HepG2 (cell line): ENCODE data around the gene FOXRED2. TPM values are rescaled to one million over a fixed set of nuclear protein-coding genes. Genes with fewer than 3 reads are reported as not detected.

Experiments
- ATRX ChIP-seq: sonication (generic); formaldehyde crosslinking; IDR thresholded peaks from 2 replicates; pipeline ENCODE4 v1.4.0; 2020; ENCODE audit warnings: missing genetic modification reagents, borderline replicate concordance
- CAMTA2 ChIP-seq: sonication (generic); formaldehyde crosslinking; IDR thresholded peaks from 2 replicates; pipeline ENCODE4 v1.4.0; 2020; ENCODE audit warnings: mild to moderate bottlenecking, missing genetic modification reagents, borderline replicate concordance
- FOXJ3 ChIP-seq: sonication (generic); formaldehyde crosslinking; IDR thresholded peaks from 2 replicates; pipeline ENCODE4 v1.4.0; 2020; ENCODE audit warnings: missing genetic modification reagents, mild to moderate bottlenecking, borderline replicate concordance
- FOXO1 ChIP-seq: sonication (generic); formaldehyde crosslinking; IDR thresholded peaks from 2 replicates; pipeline ENCODE4 v1.4.0; 2020; ENCODE audit warnings: missing genetic modification reagents
- SSRP1 ChIP-seq: IDR thresholded peaks from 2 replicates; pipeline ENCODE4 v1.6.1; 2016; ENCODE audit warnings: control low read depth
- ZBTB33 ChIP-seq: sonication (generic); formaldehyde crosslinking; IDR thresholded peaks from 2 replicates; pipeline ENCODE4 v1.4.0; 2020; ENCODE audit warnings: missing genetic modification reagents
- ZEB1 ChIP-seq: IDR thresholded peaks from 2 replicates; pipeline ENCODE4 v1.6.1; 2012; ENCODE audit warnings: mild to moderate bottlenecking, low read depth, inconsistent platforms; ENCODE audit not compliant: insufficient replicate concordance
- ZFY ChIP-seq: sonication (generic); formaldehyde crosslinking; IDR thresholded peaks from 2 replicates; pipeline ENCODE4 v1.4.0; 2020; ENCODE audit warnings: missing genetic modification reagents
- ZNF256 ChIP-seq: sonication (generic); formaldehyde crosslinking; conservative IDR thresholded peaks from 2 replicates; pipeline ENCODE4 v1.4.0; 2020; ENCODE audit warnings: missing genetic modification reagents
- ZSCAN30 ChIP-seq: sonication (generic); formaldehyde crosslinking; IDR thresholded peaks from 2 replicates; pipeline ENCODE4 v1.5.0; 2020; ENCODE audit warnings: mild to moderate bottlenecking, missing genetic modification reagents
- polyA plus RNA-seq, 8 experiments: library from polyadenylated mRNA; depleted of rRNA in 3 of 8; stranded (reverse) in 7 of 8; unstranded in 1 of 8; fragments of >200 nt; fragmentation: Illumina TruSeq in 4 of 8; extraction: Trizol in 4 of 8; gene quantifications; 2 replicates each; pipeline versions ENCODE4 v1.2.1 to v1.2.3, GENCODE V29; 2011 to 2016; ENCODE audit warnings: low read depth in 4 of 8, missing spikeins in 1 of 8, mixed read lengths in 1 of 8; ENCODE audit not compliant: insufficient read depth in 1 of 8
- total RNA-seq, 5 experiments: library from RNA; depleted of rRNA; stranded (reverse); fragments of >200 nt; fragmentation: Illumina TruSeq; extraction: Trizol; gene quantifications; 2 replicates each; pipeline ENCODE4 v1.2.3, GENCODE V29; 2016; ENCODE audit warnings: low read depth in 1 of 5
- TF ChIP-seq, protein P1 (sequence below): sonication (generic); formaldehyde crosslinking; conservative IDR thresholded peaks from 2 replicates; pipeline ENCODE4 v1.4.0; 2020; ENCODE audit warnings: missing genetic modification reagents
- TF ChIP-seq, protein P2 (sequence below): sonication (generic); formaldehyde crosslinking; IDR thresholded peaks from 2 replicates; pipeline ENCODE4 v1.4.0; 2020; ENCODE audit warnings: missing genetic modification reagents, borderline replicate concordance
- TF ChIP-seq, protein P3 (sequence below): sonication (generic); formaldehyde crosslinking; IDR thresholded peaks from 2 replicates; pipeline ENCODE4 v1.5.1; 2020; ENCODE audit warnings: missing genetic modification reagents, mild to moderate bottlenecking, borderline replicate concordance
- TF ChIP-seq, protein P4 (sequence below): sonication (generic); formaldehyde crosslinking; IDR thresholded peaks from 2 replicates; pipeline ENCODE4 v1.4.0; 2020; ENCODE audit warnings: mild to moderate bottlenecking, missing genetic modification reagents, borderline replicate concordance

Gene FOXRED2
- total and polyA plus RNA-seq, 2 of the 13 experiments (the other 11 are each of a cell fraction or from before 2014, with no cell fraction given), result 9.3 to 28.1 TPM

- TF ChIP-seq, protein P1, sequence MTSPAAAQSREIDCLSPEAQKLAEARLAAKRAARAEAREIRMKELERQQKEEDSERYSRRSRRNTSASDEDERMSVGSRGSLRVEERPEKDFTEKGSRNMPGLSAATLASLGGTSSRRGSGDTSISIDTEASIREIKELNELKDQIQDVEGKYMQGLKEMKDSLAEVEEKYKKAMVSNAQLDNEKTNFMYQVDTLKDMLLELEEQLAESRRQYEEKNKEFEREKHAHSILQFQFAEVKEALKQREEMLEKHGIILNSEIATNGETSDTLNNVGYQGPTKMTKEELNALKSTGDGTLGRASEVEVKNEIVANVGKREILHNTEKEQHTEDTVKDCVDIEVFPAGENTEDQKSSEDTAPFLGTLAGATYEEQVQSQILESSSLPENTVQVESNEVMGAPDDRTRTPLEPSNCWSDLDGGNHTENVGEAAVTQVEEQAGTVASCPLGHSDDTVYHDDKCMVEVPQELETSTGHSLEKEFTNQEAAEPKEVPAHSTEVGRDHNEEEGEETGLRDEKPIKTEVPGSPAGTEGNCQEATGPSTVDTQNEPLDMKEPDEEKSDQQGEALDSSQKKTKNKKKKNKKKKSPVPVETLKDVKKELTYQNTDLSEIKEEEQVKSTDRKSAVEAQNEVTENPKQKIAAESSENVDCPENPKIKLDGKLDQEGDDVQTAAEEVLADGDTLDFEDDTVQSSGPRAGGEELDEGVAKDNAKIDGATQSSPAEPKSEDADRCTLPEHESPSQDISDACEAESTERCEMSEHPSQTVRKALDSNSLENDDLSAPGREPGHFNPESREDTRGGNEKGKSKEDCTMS (CRISPR knock-in tag), result no peak
- TF ChIP-seq, protein P2, sequence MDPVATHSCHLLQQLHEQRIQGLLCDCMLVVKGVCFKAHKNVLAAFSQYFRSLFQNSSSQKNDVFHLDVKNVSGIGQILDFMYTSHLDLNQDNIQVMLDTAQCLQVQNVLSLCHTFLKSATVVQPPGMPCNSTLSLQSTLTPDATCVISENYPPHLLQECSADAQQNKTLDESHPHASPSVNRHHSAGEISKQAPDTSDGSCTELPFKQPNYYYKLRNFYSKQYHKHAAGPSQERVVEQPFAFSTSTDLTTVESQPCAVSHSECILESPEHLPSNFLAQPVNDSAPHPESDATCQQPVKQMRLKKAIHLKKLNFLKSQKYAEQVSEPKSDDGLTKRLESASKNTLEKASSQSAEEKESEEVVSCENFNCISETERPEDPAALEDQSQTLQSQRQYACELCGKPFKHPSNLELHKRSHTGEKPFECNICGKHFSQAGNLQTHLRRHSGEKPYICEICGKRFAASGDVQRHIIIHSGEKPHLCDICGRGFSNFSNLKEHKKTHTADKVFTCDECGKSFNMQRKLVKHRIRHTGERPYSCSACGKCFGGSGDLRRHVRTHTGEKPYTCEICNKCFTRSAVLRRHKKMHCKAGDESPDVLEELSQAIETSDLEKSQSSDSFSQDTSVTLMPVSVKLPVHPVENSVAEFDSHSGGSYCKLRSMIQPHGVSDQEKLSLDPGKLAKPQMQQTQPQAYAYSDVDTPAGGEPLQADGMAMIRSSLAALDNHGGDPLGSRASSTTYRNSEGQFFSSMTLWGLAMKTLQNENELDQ (CRISPR knock-in tag), result no peak
- TF ChIP-seq ZNF256 (CRISPR knock-in tag) (no peak), SSRP1 (CRISPR knock-in tag) (no peak), CAMTA2 (peak; percentile 68; the same call in 1 of the 2 replicates), ZBTB33 (CRISPR knock-in tag) (no peak), FOXO1 (CRISPR knock-in tag) (0 out of 2 replicates have a peak, but pooled peaks have one; percentile 29), ATRX (CRISPR knock-in tag) (no peak), ZFY (CRISPR knock-in tag) (peak; percentile 95), FOXJ3 (CRISPR knock-in tag) (no peak), ZSCAN30 (peak; percentile 91), ZEB1 (no peak)
- TF ChIP-seq, protein P3, sequence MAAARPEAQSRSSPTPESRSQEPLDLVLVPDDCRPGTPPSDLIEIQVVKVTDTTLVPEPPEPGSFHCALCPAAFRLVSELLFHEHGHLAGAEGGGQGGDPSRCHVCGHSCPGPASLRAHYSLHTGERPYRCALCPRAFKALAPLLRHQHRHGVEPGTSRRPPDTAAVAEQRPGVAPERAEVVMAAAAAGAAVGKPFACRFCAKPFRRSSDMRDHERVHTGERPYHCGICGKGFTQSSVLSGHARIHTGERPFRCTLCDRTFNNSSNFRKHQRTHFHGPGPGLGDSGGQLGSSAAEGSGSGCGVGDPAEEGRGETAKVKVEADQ (CRISPR knock-in tag), result peak; percentile 91
- TF ChIP-seq, protein P4, sequence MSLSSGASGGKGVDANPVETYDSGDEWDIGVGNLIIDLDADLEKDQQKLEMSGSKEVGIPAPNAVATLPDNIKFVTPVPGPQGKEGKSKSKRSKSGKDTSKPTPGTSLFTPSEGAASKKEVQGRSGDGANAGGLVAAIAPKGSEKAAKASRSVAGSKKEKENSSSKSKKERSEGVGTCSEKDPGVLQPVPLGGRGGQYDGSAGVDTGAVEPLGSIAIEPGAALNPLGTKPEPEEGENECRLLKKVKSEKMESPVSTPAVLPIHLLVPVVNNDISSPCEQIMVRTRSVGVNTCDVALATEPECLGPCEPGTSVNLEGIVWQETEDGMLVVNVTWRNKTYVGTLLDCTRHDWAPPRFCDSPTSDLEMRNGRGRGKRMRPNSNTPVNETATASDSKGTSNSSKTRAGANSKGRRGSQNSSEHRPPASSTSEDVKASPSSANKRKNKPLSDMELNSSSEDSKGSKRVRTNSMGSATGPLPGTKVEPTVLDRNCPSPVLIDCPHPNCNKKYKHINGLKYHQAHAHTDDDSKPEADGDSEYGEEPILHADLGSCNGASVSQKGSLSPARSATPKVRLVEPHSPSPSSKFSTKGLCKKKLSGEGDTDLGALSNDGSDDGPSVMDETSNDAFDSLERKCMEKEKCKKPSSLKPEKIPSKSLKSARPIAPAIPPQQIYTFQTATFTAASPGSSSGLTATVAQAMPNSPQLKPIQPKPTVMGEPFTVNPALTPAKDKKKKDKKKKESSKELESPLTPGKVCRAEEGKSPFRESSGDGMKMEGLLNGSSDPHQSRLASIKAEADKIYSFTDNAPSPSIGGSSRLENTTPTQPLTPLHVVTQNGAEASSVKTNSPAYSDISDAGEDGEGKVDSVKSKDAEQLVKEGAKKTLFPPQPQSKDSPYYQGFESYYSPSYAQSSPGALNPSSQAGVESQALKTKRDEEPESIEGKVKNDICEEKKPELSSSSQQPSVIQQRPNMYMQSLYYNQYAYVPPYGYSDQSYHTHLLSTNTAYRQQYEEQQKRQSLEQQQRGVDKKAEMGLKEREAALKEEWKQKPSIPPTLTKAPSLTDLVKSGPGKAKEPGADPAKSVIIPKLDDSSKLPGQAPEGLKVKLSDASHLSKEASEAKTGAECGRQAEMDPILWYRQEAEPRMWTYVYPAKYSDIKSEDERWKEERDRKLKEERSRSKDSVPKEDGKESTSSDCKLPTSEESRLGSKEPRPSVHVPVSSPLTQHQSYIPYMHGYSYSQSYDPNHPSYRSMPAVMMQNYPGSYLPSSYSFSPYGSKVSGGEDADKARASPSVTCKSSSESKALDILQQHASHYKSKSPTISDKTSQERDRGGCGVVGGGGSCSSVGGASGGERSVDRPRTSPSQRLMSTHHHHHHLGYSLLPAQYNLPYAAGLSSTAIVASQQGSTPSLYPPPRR (CRISPR knock-in tag), result peak; percentile 43; the same call in 1 of the 2 replicates
Observed at GRCh38 chr22:36506637-36507517, at the start of gene FOXRED2 (continued).
